Spinal cord (tissue), 10 donors: ENCODE measurements around the gene CLIP3. TPM values are rescaled to one million over a fixed set of nuclear protein-coding genes. Genes with fewer than 3 reads are reported as not detected.
A peak's percentile ranks its signal among the peaks of the same experiment; 100 is the strongest.
"Not testable (repeated sequence)": the region's sequence is repeated elsewhere in the genome, so short reads cannot be mapped to it uniquely, and the experiment has no call there.

Experiments used
- DNase-seq, 6 donors: peaks; one replicate each; pipeline versions ENCODE4 v3.0.0 to v3.0.0-alpha.2; 2013 to 2015; ENCODE audit warnings: low spot score in 6 of 6, low read depth in 4 of 6
- H3K27ac ChIP-seq: one replicate; pipeline ENCODE4 v1.5.1; 2013; ENCODE audit warnings: low read depth, low read length, control low read depth
- H3K27me3 ChIP-seq: one replicate; pipeline ENCODE4 v1.6.1; 2013; ENCODE audit warnings: low read length; ENCODE audit not compliant: control insufficient read depth, insufficient read depth
- H3K36me3 ChIP-seq: one replicate; pipeline ENCODE4 v1.6.1; 2013; ENCODE audit warnings: low read length; ENCODE audit not compliant: control insufficient read depth, insufficient read depth
- H3K4me1 ChIP-seq: one replicate; pipeline ENCODE4 v1.6.1; 2013; ENCODE audit warnings: low read length; ENCODE audit not compliant: control insufficient read depth, insufficient read depth
- H3K4me3 ChIP-seq: one replicate; pipeline ENCODE4 v1.5.1; 2013; ENCODE audit warnings: low read depth, low read length, control low read depth
- H3K9me3 ChIP-seq: one replicate; pipeline ENCODE4 v1.6.1; 2013; ENCODE audit warnings: low read length; ENCODE audit not compliant: control insufficient read depth, insufficient read depth
- WGBS: methylation state at CpG from one replicate; pipeline ENCODE4 v1.1.5; 2013; ENCODE audit warnings: missing lambda C conversion rate; ENCODE audit not compliant: insufficient coverage; 5-methylcytosine and 5-hydroxymethylcytosine counted together
- long read RNA-seq, 4 donors: transcript quantifications; one replicate each; lab custom pipeline, GENCODE V29; 2026
- polyA plus RNA-seq, 2 donors: library from polyadenylated mRNA; unstranded; fragments of 120-200 nt; gene quantifications; one replicate each; pipeline ENCODE4 v1.2.1, GENCODE V29; 2013; ENCODE audit not compliant: insufficient read length in 2 of 2
- total RNA-seq, 2 donors: library from RNA; depleted of rRNA in 1 of 2; stranded (reverse); fragments of 120-200 nt in 1 of 2; fragments of >200 nt in 1 of 2; gene quantifications; one replicate each; pipeline versions ENCODE4 v1.2.3 to v1.2.4, GENCODE V29; 2013 to 2014
- donor health status: healthy.

Gene CLIP3, protein sequence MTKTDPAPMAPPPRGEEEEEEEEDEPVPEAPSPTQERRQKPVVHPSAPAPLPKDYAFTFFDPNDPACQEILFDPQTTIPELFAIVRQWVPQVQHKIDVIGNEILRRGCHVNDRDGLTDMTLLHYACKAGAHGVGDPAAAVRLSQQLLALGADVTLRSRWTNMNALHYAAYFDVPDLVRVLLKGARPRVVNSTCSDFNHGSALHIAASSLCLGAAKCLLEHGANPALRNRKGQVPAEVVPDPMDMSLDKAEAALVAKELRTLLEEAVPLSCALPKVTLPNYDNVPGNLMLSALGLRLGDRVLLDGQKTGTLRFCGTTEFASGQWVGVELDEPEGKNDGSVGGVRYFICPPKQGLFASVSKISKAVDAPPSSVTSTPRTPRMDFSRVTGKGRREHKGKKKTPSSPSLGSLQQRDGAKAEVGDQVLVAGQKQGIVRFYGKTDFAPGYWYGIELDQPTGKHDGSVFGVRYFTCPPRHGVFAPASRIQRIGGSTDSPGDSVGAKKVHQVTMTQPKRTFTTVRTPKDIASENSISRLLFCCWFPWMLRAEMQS
- total RNA-seq (10 to 100 TPM; 25.2 to 53.4 TPM), polyA plus RNA-seq (100 to 1,000 TPM; 294 to 331 TPM)
- long read RNA-seq, donor 1, transcript CLIP3-206 (13 exons, 2,080 nt): minor isoform, 17 of 145 reads
- long read RNA-seq, donor 1, transcript CLIP3-201 (14 exons, 3,370 nt): major isoform, 54 of 145 reads
- long read RNA-seq, donor 1, partial matches to known transcripts: 70 of 145 reads
- long read RNA-seq, donor 1, other reads (novel, unspliced or antisense): 0 of 145 reads
- long read RNA-seq, donor 2, transcript CLIP3-201 (14 exons, 3,370 nt): major isoform, 16 of 67 reads
- long read RNA-seq, donor 2, transcript CLIP3-206 (13 exons, 2,080 nt): minor isoform, 5 of 67 reads
- long read RNA-seq, donor 2, partial matches to known transcripts: 42 of 67 reads
- long read RNA-seq, donor 2, other reads (novel, unspliced or antisense): 0 of 67 reads
- long read RNA-seq, donor 3, transcript CLIP3-201 (14 exons, 3,370 nt): major isoform, 15 of 87 reads
- long read RNA-seq, donor 3, transcript CLIP3-206 (13 exons, 2,080 nt): minor isoform, 9 of 87 reads
- long read RNA-seq, donor 3, partial matches to known transcripts: 59 of 87 reads
- long read RNA-seq, donor 3, other reads (novel, unspliced or antisense): 0 of 87 reads
- long read RNA-seq, donor 4, partial matches to known transcripts: 6 of 11 reads
- long read RNA-seq, donor 4, other reads (novel, unspliced or antisense): 0 of 11 reads

DNA sequence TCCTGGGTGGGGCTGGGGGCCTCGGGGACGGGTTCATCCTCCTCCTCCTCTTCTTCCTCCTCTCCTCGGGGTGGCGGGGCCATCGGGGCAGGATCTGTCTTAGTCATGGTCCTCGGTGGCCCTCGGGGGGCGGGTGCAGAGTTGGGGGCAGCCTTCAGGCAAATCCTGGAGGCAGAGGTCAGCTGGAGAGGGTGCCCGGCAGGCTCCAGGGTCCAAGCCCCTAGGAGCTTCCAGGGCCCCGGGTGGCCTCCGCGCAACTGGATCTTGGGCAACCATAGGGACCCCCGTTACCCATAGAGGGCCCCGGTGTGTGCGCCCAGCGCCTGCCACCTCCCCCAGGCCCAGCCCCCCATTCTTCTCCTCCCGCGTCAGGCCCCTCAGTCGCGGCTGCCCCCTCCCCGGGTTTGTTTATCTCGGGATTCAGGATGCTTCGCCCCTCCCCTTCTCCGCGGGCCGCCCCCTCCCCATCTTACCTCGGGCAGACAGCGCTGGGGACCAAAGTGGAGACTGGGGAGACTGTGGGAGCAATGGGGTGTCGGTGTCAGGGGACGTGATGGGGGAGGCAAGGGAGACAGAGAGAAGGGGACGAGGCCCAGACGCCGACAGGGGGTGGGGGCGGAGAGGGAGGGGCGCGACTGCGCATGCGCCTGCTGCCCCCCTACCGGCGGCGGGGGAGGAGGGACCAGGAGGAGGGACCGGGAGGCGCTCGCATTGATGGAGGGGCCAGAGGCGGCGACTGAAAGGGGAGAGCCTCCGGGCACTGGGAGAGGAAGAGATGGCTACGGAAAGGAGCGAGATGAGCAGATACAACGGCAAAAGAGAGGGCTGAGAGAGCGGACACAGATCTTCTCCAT, at the start of gene CLIP3:
Gene CLIP3, minus strand, starts transcription at position 623 of the 854 bp plus-strand sequence. Its CDS starts 516 bp downstream, at position 107.
- peak within 1 kb of the TSS; percentile 84 for H3K4me3 ChIP-seq
- peak within 1 kb of the TSS; percentile 71 for H3K27ac ChIP-seq
- no peaks in the 10 kb centered on the region for H3K9me3 ChIP-seq
- peak; percentile 74 to 96 (median 80) for DNase-seq
- no peaks in the 10 kb centered on the region for H3K27me3 ChIP-seq
- WGBS: under 1% methylated on average over 35 of the region's 51 CpGs
- peaks cover 37% of the 10 kb centered on the region for H3K36me3 ChIP-seq
- peaks cover 20% of the 10 kb centered on the region for H3K4me1 ChIP-seq

DNA sequence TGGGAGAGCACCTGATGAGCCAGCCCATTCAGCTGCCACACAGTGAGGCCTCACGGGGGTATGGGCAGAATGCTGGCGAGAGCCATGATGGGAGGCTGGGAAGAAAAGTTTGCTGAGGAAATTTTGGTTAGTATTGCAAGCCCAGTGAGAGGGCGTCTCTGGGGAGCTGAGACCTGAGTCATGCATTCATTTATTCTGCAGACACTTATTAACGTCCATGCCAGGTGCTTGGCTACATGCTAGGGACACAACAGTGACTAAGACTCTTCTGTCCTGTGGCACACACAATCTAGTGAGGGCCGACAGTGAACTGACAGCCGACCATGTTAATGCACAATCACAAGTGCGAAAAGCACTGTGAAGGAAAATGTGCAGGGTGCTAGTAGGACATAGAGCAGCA, 49.2 kb upstream of the CLIP3 start:
- H3K36me3 ChIP-seq: peaks cover 28% of the 10 kb centered on the region
- WGBS: 82% methylated on average over 7 of the region's 7 CpGs
- H3K27me3 ChIP-seq: no peaks in the 10 kb centered on the region
- no peak overlapping the region for H3K27ac ChIP-seq
- no peaks in the 10 kb centered on the region for H3K9me3 ChIP-seq
- no peak for DNase-seq
- H3K4me3 ChIP-seq: no peak overlapping the region
- peaks cover 6% of the 10 kb centered on the region for H3K4me1 ChIP-seq

DNA sequence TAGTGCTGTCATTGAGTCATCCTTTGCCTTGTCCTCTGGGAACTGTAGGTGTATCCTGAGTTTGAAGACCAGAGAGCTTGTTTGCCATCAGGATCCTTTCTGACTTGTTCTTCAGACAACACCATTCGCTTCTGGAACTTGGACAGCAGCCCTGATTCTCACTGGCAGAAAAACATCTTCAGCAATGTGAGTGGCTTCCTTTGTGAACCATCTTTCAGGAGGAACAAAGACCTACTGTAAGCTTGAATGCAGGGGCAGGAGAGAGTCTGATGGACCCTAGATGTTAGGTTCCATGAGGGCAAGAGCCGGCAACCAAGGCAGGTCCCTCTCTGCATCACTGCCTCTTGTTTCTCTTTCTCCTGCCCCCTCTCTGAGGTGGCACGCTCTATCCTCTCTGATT, 48.7 kb upstream of the CLIP3 start:
- no peak overlapping the region for H3K27ac ChIP-seq
- peaks cover 6% of the 10 kb centered on the region for H3K4me1 ChIP-seq
- H3K4me3 ChIP-seq: no peak overlapping the region
- peaks cover 25% of the 10 kb centered on the region for H3K36me3 ChIP-seq
- 75% methylated on average over 3 of the region's 3 CpGs for WGBS
- H3K27me3 ChIP-seq: no peaks in the 10 kb centered on the region
- peak in 4 of 6 donors; percentile 1 to 57 (median 12) for DNase-seq
- no peaks in the 10 kb centered on the region for H3K9me3 ChIP-seq

DNA sequence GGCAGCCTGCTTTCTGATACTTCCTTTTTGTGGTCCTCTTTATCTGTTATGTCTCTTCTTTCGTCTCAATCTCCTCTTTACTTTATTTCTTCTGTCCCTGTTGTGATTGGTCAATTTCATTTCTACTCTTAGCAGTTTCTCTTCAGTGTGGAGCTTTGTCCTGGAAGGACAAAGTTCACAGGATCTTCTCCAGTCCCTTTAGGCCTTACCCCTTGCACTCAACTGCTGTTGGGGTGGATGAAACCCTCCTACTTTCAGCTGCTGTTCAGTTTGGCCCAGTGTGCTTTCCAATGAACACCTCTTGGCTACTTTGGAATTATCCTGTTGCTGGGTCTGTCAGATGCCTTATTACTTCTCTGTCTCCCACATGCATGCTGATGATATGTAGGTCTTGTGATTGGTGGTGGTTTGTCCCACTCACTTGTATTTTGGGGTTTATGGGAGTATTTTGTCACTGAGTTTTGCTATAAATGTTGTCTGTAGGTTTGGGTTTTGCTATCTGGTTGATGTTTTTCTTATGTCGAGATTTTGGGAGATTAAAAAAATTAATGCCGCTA, 46.8 kb upstream of the CLIP3 start:
- Histone ChIP-seq H3K4me3 (no peak overlapping the region), H3K9me3 (no peaks in the 10 kb centered on the region), H3K27me3 (no peaks in the 10 kb centered on the region), H3K36me3 (peaks cover 17% of the 10 kb centered on the region), H3K27ac (no peak overlapping the region), H3K4me1 (peaks cover 6% of the 10 kb centered on the region)
- DNase-seq: no peak
- WGBS: no CpG with 5 or more reads among the region's 3 CpGs

DNA sequence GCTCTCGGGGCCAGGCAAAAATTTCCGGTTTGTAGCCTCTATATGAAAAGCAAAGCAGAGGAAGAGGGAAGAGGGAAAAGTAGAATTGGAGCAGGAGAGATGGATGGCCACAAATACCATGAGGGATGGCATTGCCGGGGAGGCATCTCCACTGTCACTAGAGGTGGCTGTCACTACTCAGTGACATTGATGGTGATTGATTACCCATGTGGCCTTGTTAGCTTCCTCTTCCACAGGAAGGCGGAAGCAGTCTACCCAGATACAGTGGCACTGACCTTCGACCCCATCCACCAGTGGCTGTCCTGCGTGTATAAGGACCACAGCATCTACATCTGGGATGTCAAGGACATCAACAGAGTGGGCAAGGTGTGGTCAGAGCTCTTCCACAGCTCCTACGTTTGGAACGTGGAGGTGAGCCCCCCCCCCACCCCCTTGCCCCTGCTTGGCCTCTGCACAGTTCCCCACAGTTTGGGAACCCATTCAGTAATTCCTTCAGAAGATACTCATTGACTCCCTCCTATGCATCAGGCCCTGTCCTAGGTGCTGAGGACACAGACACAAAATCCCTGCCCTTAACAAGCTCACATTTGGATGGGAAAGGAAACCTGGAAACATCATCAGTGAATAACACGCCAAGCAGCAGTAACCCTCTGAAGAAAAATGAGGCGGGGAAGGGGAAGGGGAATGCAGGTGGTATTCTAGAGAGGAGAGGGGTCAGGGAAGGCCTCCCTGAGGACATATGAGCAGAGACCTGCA, 40.6 kb upstream of the CLIP3 start:
- no peak for DNase-seq
- Histone ChIP-seq H3K36me3 (peaks cover 20% of the 10 kb centered on the region), H3K4me3 (no peak overlapping the region), H3K4me1 (no peaks in the 10 kb centered on the region), H3K9me3 (no peaks in the 10 kb centered on the region), H3K27me3 (no peaks in the 10 kb centered on the region), H3K27ac (no peak overlapping the region)
- WGBS: 88% methylated on average over 10 of the region's 10 CpGs

DNA sequence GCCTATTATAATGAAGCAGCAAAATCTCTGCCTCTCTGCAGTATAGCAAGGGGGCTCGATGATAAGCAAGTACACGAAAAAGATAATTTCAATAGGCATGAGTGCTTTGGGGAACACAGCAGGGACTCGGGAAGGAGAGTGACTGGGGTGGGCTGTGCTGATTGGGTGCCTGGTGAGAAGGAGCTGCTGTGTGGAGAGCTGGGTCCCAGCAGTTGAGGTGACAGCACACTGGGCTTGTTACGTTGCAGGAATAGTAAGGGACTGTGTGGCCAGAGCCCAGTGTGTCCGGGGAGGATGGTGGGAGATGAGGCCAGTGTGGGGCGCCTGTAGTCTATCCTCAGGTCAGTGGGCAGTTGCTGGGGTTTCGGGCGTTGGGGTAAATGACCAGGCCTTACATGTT, 39.4 kb upstream of the CLIP3 start:
- peaks cover 30% of the 10 kb centered on the region for H3K36me3 ChIP-seq
- no peaks in the 10 kb centered on the region for H3K9me3 ChIP-seq
- 91% methylated on average over 8 of the region's 8 CpGs for WGBS
- H3K4me3 ChIP-seq: no peak overlapping the region
- no peak overlapping the region for H3K27ac ChIP-seq
- no peaks in the 10 kb centered on the region for H3K4me1 ChIP-seq
- no peak for DNase-seq
- H3K27me3 ChIP-seq: no peaks in the 10 kb centered on the region

DNA sequence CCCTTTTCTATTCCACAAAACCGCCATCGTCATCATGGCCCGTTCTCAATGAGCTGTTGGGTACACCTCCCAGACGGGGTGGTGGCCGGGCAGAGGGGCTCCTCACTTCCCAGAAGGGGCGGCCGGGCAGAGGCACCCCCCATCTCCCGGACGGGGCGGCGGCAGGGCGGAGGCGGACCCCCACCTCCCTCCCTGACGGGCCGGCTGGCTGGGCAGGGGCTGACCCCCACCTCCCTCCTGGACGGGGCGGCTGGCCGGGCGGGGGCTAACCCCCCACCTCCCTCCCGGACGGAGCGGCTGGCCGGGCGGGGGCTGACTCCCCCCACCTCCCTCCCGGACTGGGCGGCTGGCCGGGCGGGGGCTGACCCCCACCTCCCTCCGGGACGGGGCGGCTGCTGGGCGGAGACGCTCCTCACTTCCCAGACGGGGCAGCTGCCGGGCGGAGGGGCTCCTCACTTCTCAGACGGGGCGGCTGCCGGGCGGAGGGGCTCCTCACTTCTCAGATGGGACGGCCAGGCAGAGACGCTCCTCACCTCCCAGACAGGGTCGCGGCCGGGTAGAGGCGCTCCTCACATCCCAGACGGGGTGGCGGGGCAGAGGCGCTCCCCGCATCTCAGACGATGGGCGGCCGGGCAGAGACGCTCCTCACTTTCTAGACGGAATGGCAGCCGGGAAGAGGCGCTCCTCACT, 36.3 kb upstream of the CLIP3 start:
- not testable (repeated sequence) for H3K27ac ChIP-seq, H3K27me3 ChIP-seq, DNase-seq, H3K4me1 ChIP-seq, H3K4me3 ChIP-seq, H3K9me3 ChIP-seq
- WGBS: 94% methylated on average over 3 of the region's 57 CpGs
- peaks cover 39% of the 10 kb centered on the region for H3K36me3 ChIP-seq

DNA sequence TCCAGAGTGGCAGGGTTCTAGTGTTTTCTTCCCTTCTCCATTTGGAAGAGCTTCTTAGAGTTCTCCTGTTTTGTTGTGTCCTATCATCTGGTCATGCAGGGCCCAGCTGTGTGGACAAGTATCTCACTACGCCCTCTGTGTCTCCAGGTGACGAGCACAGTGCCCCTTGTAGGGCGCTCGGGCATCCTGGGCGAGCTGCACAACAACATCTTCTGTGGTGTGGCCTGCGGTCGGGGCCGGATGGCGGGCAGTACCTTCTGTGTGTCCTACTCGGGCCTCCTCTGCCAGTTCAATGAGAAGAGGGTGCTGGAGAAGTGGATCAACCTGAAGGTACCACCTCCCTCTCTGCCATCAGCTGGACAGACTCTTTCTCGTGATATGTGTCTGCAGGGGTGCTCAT, 35.0 kb upstream of the CLIP3 start:
- Histone ChIP-seq H3K36me3 (peaks cover 39% of the 10 kb centered on the region), H3K27me3 (no peaks in the 10 kb centered on the region), H3K9me3 (no peaks in the 10 kb centered on the region), H3K4me1 (no peaks in the 10 kb centered on the region), H3K4me3 (no peak overlapping the region), H3K27ac (no peak overlapping the region)
- DNase-seq: no peak
- WGBS: 95% methylated on average over 10 of the region's 11 CpGs
